KMS-11 (cell line): ENCODE measurements around the gene EEFSEC.

Source experiments
- H2AFZ ChIP-seq: fragments of 200-600 bp; sonication (generic); 2 replicates; pipeline ENCODE4 v1.6.1; 2016; ENCODE audit warnings: antibody characterized with exemption, mixed run types, low read depth
- H3K27ac ChIP-seq: fragments of 200-600 bp; sonication (generic); 2 replicates; pipeline ENCODE4 v1.6.1; 2016; ENCODE audit warnings: mild to moderate bottlenecking, mixed run types
- H3K27me3 ChIP-seq: fragments of 200-600 bp; sonication (generic); 2 replicates; pipeline ENCODE4 v1.6.1; 2017; ENCODE audit warnings: mild to moderate bottlenecking, low read depth, mixed run types, moderate library complexity; ENCODE audit not compliant: insufficient read depth
- H3K36me3 ChIP-seq: fragments of 200-600 bp; sonication (generic); 2 replicates; pipeline ENCODE4 v1.6.1; 2017; ENCODE audit warnings: mild to moderate bottlenecking, mixed run types; ENCODE audit not compliant: insufficient read depth
- H3K4me1 ChIP-seq: fragments of 200-600 bp; sonication (generic); 2 replicates; pipeline ENCODE4 v1.6.1; 2016; ENCODE audit warnings: mild to moderate bottlenecking, low read depth, mixed run types; ENCODE audit not compliant: poor library complexity, severe bottlenecking
- H3K4me2 ChIP-seq: fragments of 200-600 bp; sonication (generic); 2 replicates; pipeline ENCODE4 v1.7.0; 2016; ENCODE audit warnings: mild to moderate bottlenecking, mixed run types
- H3K4me3 ChIP-seq: fragments of 200-600 bp; sonication (generic); IDR thresholded peaks from 2 replicates; pipeline ENCODE4 v1.6.1; 2017; ENCODE audit warnings: low read depth, low read length, mixed read lengths; ENCODE audit not compliant: insufficient read depth
- H3K79me2 ChIP-seq: fragments of 200-600 bp; sonication (generic); 2 replicates; pipeline ENCODE4 v1.6.1; 2016; ENCODE audit warnings: low read depth, mixed run types; ENCODE audit not compliant: insufficient read depth
- H3K9ac ChIP-seq: fragments of 200-600 bp; sonication (generic); 2 replicates; pipeline ENCODE4 v1.6.1; 2016; ENCODE audit warnings: mild to moderate bottlenecking, mixed run types
- H4K20me1 ChIP-seq: fragments of 200-600 bp; sonication (generic); 2 replicates; pipeline ENCODE4 v1.6.1; 2016; ENCODE audit warnings: mild to moderate bottlenecking, mixed run types; ENCODE audit not compliant: insufficient read depth
- CTCF ChIP-seq: fragments of 200-600 bp; sonication (generic); conservative IDR thresholded peaks from 2 replicates; pipeline ENCODE4 v1.6.1; 2017; ENCODE audit warnings: low read depth, mild to moderate bottlenecking, antibody characterized with exemption, low read length, moderate library complexity, mixed read lengths

Gene EEFSEC

GRCh38 chr3:128359846-128360642 is 206.8 kb downstream of the EEFSEC start:
- H3K4me2 ChIP-seq: no peak overlapping the region
- H3K27ac ChIP-seq: no peak overlapping the region
- H3K36me3 ChIP-seq: no peaks in the 10 kb centered on the region
- H3K4me3 ChIP-seq: no peak overlapping the region
- H3K9ac ChIP-seq: no peak overlapping the region
- no peak for TF ChIP-seq CTCF
- no peaks in the 10 kb centered on the region for H3K27me3 ChIP-seq
- no peaks in the 10 kb centered on the region for H3K4me1 ChIP-seq
- H2AFZ ChIP-seq: no peak overlapping the region
- no peaks in the 10 kb centered on the region for H3K79me2 ChIP-seq
- H4K20me1 ChIP-seq: no peaks in the 10 kb centered on the region

GRCh38 chr3:128360705-128361271 is 207.5 kb downstream of the EEFSEC start:
- H3K9ac ChIP-seq: no peak overlapping the region
- H3K79me2 ChIP-seq: no peaks in the 10 kb centered on the region
- H3K36me3 ChIP-seq: no peaks in the 10 kb centered on the region
- no peak overlapping the region for H3K27ac ChIP-seq
- H2AFZ ChIP-seq: no peak overlapping the region
- TF ChIP-seq CTCF: no peak
- no peaks in the 10 kb centered on the region for H4K20me1 ChIP-seq
- H3K27me3 ChIP-seq: no peaks in the 10 kb centered on the region
- no peaks in the 10 kb centered on the region for H3K4me1 ChIP-seq
- no peak overlapping the region for H3K4me3 ChIP-seq
- H3K4me2 ChIP-seq: no peak overlapping the region

- Histone ChIP-seq H3K27me3 (no peaks in the 10 kb centered on the region), H3K9ac (no peak overlapping the region), H3K4me2 (no peak overlapping the region), H3K36me3 (no peaks in the 10 kb centered on the region), H4K20me1 (no peaks in the 10 kb centered on the region), H3K4me1 (no peaks in the 10 kb centered on the region), H3K27ac (no peak overlapping the region), H3K4me3 (no peak overlapping the region), H3K79me2 (no peaks in the 10 kb centered on the region), H2AFZ (no peak overlapping the region)
- no peak for TF ChIP-seq CTCF
These were observed 209.0 kb downstream of the EEFSEC start for GRCh38 chr3:128362026-128362965.

GRCh38 chr3:128364291-128364690 is 211.0 kb downstream of the EEFSEC start:
- Histone ChIP-seq H3K9ac (no peak overlapping the region), H4K20me1 (no peaks in the 10 kb centered on the region), H3K79me2 (no peaks in the 10 kb centered on the region), H3K36me3 (no peaks in the 10 kb centered on the region), H3K4me1 (no peaks in the 10 kb centered on the region), H3K27ac (no peak overlapping the region), H3K27me3 (no peaks in the 10 kb centered on the region), H2AFZ (no peak overlapping the region), H3K4me3 (no peak overlapping the region), H3K4me2 (no peak overlapping the region)
- TF ChIP-seq CTCF: no peak
